K562 (cell line): ENCODE data around the gene CENPT. TPM values are rescaled to one million over a fixed set of nuclear protein-coding genes. Genes with fewer than 3 reads are reported as not detected.

ENCODE experiments used
- ASH1L ChIP-seq: fragments of 450-650 bp; IDR thresholded peaks from 2 replicates; pipeline ENCODE4 v1.6.1; 2018; ENCODE audit warnings: borderline replicate concordance, mild to moderate bottlenecking, low read depth; ENCODE audit not compliant: partially characterized antibody
- CBFB ChIP-seq: sonication (generic); formaldehyde crosslinking; IDR thresholded peaks from 2 replicates; pipeline ENCODE4 v1.4.0; 2020; ENCODE audit warnings: mild to moderate bottlenecking, missing genetic modification reagents
- KDM4B ChIP-seq, 2 experiments: fragments of 450-650 bp in 1 of 2; sonication (generic) in 1 of 2; IDR thresholded peaks; 2 replicates each; pipeline ENCODE4 v1.6.1; 2016 to 2017; ENCODE audit warnings: borderline replicate concordance in 2 of 2, antibody characterized with exemption in 1 of 2, low read depth in 1 of 2, mild to moderate bottlenecking in 1 of 2
- MYC ChIP-seq, 2 experiments: fragments of 250-450 bp in 1 of 2; sonication (Bioruptor Pico) in 1 of 2; IDR thresholded peaks; 2 replicates each; pipeline versions ENCODE4 v1.5.1 to v1.6.1; 2012 to 2021; ENCODE audit warnings: low read depth in 2 of 2, borderline replicate concordance in 1 of 2, improper control_type of control experiment in 1 of 2, low read length in 1 of 2, mild to moderate bottlenecking in 1 of 2, moderate library complexity in 1 of 2
- RBFOX2 ChIP-seq: fragments of 200-400 bp; formaldehyde crosslinking; IDR thresholded peaks from 2 replicates; pipeline ENCODE4 v1.6.1; 2017; ENCODE audit warnings: low read depth, mild to moderate bottlenecking, low read length, moderate library complexity
- SAP30 ChIP-seq: fragments of 200-600 bp; sonication (generic); IDR thresholded peaks from 2 replicates; pipeline ENCODE4 v1.6.1; 2012; ENCODE audit warnings: borderline replicate concordance, low read depth, mild to moderate bottlenecking, moderate library complexity, low read length, control low read depth, inconsistent platforms; ENCODE audit not compliant: insufficient read depth, poor library complexity, severe bottlenecking
- SETDB1 ChIP-seq: IDR thresholded peaks from one replicate; pipeline ENCODE4 v1.6.1; 2012; ENCODE audit warnings: low read length, control low read depth, inconsistent platforms
- SNIP1 ChIP-seq: fragments of 450-650 bp; IDR thresholded peaks from 2 replicates; pipeline ENCODE4 v1.7.1; 2017; ENCODE audit warnings: low read depth, mild to moderate bottlenecking
- STAT5B ChIP-seq: fragments of 250-450 bp; sonication (Bioruptor Pico); IDR thresholded peaks from 2 replicates; pipeline ENCODE4 v1.8.0; 2021; ENCODE audit warnings: mild to moderate bottlenecking, inconsistent platforms
- TAF7 ChIP-seq: fragments of 450-650 bp; IDR thresholded peaks from 2 replicates; pipeline ENCODE4 v1.6.1; 2016; ENCODE audit warnings: missing genetic modification characterization, missing compliant biosample characterization
- THAP12 ChIP-seq: fragments of 250-450 bp; sonication (Bioruptor Pico); IDR thresholded peaks from 2 replicates; pipeline ENCODE4 v1.9.0; 2021; ENCODE audit warnings: mild to moderate bottlenecking, inconsistent platforms
- U2AF1 ChIP-seq: fragments of 200-400 bp; formaldehyde crosslinking; optimal IDR thresholded peaks from 2 replicates; pipeline ENCODE3; 2017; ENCODE audit warnings: mild to moderate bottlenecking, low read depth, low read length, moderate library complexity
- YBX1 ChIP-seq: fragments of 450-650 bp; IDR thresholded peaks from 2 replicates; pipeline ENCODE4 v1.7.1; 2016; ENCODE audit warnings: mild to moderate bottlenecking
- ZNF41 ChIP-seq: fragments of 250-450 bp; sonication (Bioruptor Pico); conservative IDR thresholded peaks from 2 replicates; pipeline ENCODE4 v1.4.0; 2020; ENCODE audit warnings: mild to moderate bottlenecking
- ZNF444 ChIP-seq: fragments of 250-450 bp; sonication (Bioruptor Pico); IDR thresholded peaks from 2 replicates; pipeline ENCODE4 v1.4.0; 2020; ENCODE audit warnings: mild to moderate bottlenecking, moderate library complexity
- ZNF445 ChIP-seq: fragments of 250-450 bp; sonication (Bioruptor Pico); IDR thresholded peaks from 2 replicates; pipeline ENCODE4 v1.4.0; 2020; ENCODE audit warnings: low read depth, mild to moderate bottlenecking, moderate library complexity
- polyA plus RNA-seq, 8 experiments: library from polyadenylated mRNA; depleted of rRNA in 4 of 8; stranded (reverse) in 5 of 8; unstranded in 3 of 8; fragments of >200 nt; fragmentation: Nextera tagmentation in 2 of 8; fragmentation: Illumina TruSeq in 1 of 8; extraction: Ambion mirVana in 2 of 8; extraction: Trizol in 1 of 8; gene quantifications; 2 replicates each; pipeline versions ENCODE4 v1.2.1 to v1.2.3, GENCODE V29; 2011 to 2014; ENCODE audit warnings: inconsistent platforms in 1 of 8, missing spikeins in 1 of 8
- total RNA-seq, 7 experiments: library from RNA; depleted of rRNA in 6 of 7; stranded (reverse); fragments of >200 nt in 6 of 7; fragmentation: Illumina TruSeq in 2 of 7; extraction: Trizol in 2 of 7; gene quantifications; 2 replicates each; pipeline versions ENCODE4 v1.2.1 to v1.2.3, GENCODE V29; 2011 to 2021; ENCODE audit warnings: low replicate concordance in 1 of 7
- TF ChIP-seq, protein P1 (sequence below): fragments of 450-650 bp; IDR thresholded peaks from 2 replicates; pipeline ENCODE4 v1.6.1; 2017; ENCODE audit warnings: antibody characterized with exemption
- TF ChIP-seq, protein P2 (sequence below): fragments of 450-650 bp; conservative IDR thresholded peaks from 2 replicates; pipeline ENCODE4 v1.6.1; 2016; ENCODE audit warnings: missing genetic modification characterization, low read depth, mild to moderate bottlenecking, control low read depth, missing compliant biosample characterization
- TF ChIP-seq, protein P3 (sequence below): fragments of 250-450 bp; sonication (Bioruptor Pico); IDR thresholded peaks from 2 replicates; pipeline ENCODE4 v1.8.0; 2022; ENCODE audit warnings: inconsistent platforms

The CENPT gene
- total and polyA plus RNA-seq, 9 of the 15 experiments (the other 6 are each of a cell fraction or from before 2014, with no cell fraction given) = 3.6 to 94.2 (median 44.1) TPM

- TF ChIP-seq MYC (IDR thresholded peaks at IDR 0.05; ENCODE audit: low read depth, low read length) (peak; percentile 83), MYC (CRISPR knock-in tag; IDR thresholded peaks at IDR 0.05; ENCODE audit: borderline replicate concordance, low read depth) (peak; percentile 54; the same call in 1 of the 2 replicates), KDM4B (IDR thresholded peaks at IDR 0.05; ENCODE audit: borderline replicate concordance in 2 of 2, low read depth in 1 of 2) (peak in 1 of 2 experiments; percentile 80; a peak in 1 of 4 replicates), TAF7 (tag) (no peak), SETDB1 (no peak), THAP12 (0 out of 2 replicates have a peak, but pooled peaks have one; percentile 34), YBX1 (no peak), U2AF1 (peak; percentile 94), RBFOX2 (peak; percentile 90), SAP30 (peak; percentile 39), ZNF444 (CRISPR knock-in tag) (no peak), ZNF41 (no peak), SNIP1 (no peak), CBFB (CRISPR knock-in tag) (no peak), ASH1L (no peak), ZNF445 (CRISPR knock-in tag) (no peak; the same call in 1 of the 2 replicates), STAT5B (CRISPR knock-in tag) (no peak)
- TF ChIP-seq, protein P1, sequence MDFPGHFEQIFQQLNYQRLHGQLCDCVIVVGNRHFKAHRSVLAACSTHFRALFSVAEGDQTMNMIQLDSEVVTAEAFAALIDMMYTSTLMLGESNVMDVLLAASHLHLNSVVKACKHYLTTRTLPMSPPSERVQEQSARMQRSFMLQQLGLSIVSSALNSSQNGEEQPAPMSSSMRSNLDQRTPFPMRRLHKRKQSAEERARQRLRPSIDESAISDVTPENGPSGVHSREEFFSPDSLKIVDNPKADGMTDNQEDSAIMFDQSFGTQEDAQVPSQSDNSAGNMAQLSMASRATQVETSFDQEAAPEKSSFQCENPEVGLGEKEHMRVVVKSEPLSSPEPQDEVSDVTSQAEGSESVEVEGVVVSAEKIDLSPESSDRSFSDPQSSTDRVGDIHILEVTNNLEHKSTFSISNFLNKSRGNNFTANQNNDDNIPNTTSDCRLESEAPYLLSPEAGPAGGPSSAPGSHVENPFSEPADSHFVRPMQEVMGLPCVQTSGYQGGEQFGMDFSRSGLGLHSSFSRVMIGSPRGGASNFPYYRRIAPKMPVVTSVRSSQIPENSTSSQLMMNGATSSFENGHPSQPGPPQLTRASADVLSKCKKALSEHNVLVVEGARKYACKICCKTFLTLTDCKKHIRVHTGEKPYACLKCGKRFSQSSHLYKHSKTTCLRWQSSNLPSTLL = no peak
- TF ChIP-seq, protein P2, sequence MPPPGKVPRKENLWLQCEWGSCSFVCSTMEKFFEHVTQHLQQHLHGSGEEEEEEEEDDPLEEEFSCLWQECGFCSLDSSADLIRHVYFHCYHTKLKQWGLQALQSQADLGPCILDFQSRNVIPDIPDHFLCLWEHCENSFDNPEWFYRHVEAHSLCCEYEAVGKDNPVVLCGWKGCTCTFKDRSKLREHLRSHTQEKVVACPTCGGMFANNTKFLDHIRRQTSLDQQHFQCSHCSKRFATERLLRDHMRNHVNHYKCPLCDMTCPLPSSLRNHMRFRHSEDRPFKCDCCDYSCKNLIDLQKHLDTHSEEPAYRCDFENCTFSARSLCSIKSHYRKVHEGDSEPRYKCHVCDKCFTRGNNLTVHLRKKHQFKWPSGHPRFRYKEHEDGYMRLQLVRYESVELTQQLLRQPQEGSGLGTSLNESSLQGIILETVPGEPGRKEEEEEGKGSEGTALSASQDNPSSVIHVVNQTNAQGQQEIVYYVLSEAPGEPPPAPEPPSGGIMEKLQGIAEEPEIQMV (tag) = no peak
- TF ChIP-seq, protein P3, sequence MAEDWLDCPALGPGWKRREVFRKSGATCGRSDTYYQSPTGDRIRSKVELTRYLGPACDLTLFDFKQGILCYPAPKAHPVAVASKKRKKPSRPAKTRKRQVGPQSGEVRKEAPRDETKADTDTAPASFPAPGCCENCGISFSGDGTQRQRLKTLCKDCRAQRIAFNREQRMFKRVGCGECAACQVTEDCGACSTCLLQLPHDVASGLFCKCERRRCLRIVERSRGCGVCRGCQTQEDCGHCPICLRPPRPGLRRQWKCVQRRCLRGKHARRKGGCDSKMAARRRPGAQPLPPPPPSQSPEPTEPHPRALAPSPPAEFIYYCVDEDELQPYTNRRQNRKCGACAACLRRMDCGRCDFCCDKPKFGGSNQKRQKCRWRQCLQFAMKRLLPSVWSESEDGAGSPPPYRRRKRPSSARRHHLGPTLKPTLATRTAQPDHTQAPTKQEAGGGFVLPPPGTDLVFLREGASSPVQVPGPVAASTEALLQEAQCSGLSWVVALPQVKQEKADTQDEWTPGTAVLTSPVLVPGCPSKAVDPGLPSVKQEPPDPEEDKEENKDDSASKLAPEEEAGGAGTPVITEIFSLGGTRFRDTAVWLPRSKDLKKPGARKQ (CRISPR knock-in tag) = no peak
These were observed 25.3 kb upstream of the CENPT start, which contains the start of gene EDC4 (continued) for GRCh38 chr16:67872631-67873434.
